ENCODE measurements around the gene ACKR1.

DNA sequence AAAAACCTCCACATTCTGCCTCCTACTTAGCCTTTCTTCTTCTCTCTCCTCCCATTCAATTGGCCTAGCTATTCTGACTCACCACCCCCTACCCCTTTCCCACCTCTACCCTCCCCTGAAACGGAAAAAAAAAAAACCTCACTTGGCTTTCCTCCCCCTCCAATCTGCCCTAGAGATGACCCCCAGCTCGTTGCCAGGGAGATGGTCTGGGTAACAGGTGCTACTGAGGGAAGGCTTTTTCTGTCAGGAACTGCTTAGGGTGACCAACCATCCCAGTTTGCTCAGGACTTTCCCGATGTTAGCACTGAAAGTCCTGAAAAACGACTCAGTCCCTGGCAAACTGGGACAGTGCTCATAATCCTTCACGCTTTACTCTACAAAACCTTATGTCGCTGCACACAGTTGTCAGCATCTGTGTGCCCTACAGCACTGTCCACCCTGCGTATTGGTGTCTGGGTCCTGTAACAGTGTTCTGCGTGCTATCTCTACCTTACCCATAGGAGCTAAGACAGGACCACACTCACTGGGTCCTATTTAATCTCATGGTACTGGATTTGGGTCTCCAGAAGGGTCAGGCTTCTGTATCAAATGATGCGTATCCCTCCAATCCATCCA lies 41.0 kb upstream of the ACKR1 start:
- TF ChIP-seq, protein P1, sequence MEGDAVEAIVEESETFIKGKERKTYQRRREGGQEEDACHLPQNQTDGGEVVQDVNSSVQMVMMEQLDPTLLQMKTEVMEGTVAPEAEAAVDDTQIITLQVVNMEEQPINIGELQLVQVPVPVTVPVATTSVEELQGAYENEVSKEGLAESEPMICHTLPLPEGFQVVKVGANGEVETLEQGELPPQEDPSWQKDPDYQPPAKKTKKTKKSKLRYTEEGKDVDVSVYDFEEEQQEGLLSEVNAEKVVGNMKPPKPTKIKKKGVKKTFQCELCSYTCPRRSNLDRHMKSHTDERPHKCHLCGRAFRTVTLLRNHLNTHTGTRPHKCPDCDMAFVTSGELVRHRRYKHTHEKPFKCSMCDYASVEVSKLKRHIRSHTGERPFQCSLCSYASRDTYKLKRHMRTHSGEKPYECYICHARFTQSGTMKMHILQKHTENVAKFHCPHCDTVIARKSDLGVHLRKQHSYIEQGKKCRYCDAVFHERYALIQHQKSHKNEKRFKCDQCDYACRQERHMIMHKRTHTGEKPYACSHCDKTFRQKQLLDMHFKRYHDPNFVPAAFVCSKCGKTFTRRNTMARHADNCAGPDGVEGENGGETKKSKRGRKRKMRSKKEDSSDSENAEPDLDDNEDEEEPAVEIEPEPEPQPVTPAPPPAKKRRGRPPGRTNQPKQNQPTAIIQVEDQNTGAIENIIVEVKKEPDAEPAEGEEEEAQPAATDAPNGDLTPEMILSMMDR (conservative IDR thresholded peaks at IDR 0.05 in 1 of 2, IDR thresholded peaks at IDR 0.05 in 1 of 2; ENCODE audit: extremely low read depth in 1 of 2, insufficient read depth in 1 of 2, low read depth in 1 of 2, low read length in 2 of 2) = no peak
- no peak for TF ChIP-seq EZH2 (IDR thresholded peaks at IDR 0.05; ENCODE audit: borderline replicate concordance, low read length)
